ENCODE measurements around the gene DDA1.

The DDA1 gene

DNA sequence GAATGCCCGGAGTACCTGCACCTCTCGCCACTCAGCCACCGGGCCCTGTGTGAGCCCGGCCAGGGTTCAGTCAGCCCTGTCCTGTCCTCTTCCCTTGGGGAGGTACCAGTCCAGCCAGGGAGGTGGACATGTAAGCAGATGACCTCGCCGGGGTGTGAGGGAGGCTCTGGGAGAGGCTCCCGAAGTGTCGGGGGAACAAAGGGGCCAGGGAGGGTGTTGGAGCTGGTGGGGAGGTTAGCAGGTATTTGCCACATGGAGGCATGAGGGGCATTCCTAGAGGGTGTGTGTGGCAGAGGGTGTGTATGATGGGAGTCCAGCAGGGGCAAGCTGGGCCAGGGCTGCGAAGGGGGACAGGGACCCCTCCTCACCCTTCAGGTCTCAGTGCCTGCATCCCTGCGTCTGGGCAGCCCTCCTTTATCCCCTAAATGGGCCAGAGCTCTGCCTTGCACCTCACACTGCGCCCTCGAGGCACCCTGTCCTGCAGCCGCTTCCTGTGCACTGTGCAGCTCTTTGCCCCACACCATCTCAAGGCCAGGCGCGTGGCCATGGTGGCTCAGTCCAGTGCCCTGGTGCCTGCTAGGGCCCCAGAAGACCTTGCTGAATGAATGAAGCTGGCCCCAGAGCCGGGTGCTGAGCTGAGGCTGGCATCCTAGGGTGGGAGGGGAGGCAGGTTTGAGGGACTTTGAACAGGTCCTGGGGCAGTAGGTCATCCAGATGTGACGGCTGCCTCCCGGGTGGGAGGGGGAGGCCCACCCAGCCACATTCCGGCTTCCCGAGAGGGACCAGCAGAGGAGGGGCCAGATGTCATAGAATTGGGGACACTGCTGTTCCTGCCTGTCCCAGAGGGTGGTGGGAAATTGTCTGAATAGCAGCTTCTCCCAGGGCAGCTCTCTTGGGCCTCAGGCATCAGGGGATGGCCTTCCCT, 3.1 kb downstream of the DDA1 start:
- no peak for DNase-seq

GRCh38 chr19:17314007-17314593, 4.7 kb downstream of the DDA1 start:
- DNase-seq = no peak

DNA sequence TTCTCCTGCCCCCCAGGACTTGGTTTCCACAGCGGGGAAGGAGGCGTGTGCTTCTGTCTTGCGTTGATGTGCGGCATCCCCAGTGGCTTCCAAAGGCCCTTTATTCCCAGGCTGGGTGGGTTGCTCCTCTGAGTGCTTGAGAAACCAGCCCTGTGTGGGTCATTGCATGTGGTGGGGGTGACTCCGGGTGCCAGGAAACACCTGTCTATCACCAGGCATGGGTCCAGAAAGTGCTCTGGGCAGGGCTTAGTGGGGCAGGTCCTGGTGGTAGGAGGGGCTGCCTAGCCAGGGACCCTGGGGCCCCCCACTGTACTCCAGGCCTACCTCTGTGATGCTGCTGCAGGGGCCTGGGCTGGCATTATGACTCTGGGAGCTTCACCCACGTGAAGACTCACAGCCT, 9.6 kb downstream of the DDA1 start:
- DNase-seq = no peak

GRCh38 chr19:17319473-17320238, 10.3 kb downstream of the DDA1 start:
- no peak for DNase-seq

GRCh38 chr19:17320435-17320834, 11.1 kb downstream of the DDA1 start:
- no peak for DNase-seq

DNA sequence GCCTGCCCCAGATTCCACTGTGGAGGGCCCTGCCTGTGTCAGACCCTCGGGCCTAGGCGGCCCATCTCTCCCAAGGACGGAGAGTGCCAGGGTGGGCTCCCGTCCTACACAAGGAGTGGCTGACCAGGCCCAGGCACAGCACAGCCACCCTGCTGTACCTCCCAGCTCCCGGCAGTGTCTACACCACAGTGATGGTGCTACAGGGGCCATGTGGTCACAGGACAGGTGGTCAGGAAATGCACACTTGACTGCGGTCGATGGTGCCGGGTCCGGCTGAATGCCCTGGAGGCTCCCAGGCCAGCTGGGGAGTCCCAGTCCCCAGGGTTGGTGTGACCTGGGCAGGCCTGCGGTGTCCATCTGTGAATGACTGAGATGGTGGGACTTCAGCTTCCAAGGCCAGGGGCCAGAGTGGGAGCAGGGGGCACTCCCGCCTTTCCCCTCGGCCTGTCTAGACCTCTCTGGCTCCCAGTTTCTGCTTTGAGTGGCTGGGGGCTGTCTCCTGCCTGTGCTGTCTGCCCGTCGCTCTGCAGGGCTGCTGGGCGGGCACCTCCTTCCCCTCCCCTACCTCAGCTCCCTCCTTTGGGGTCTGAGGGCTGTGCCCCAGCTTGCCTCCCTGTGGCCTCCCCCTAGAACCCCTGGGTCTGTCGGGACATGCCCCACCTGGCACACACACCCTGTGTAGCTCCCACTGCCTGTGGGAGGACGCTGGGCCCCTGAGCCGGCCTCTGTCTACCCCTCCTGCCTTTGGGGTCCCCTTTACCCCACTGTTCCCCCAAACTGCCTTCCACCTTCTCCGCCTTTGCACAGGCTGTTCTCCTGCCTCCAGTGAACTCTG, 12.5 kb downstream of the DDA1 start:
- no peak for DNase-seq

- DNase-seq = no peak
Observed at GRCh38 chr19:17322854-17323253, 13.5 kb downstream of the DDA1 start.

- no peak for DNase-seq
Observed at GRCh38 chr19:17323300-17323963, 14.1 kb downstream of the DDA1 start.

- no peak for DNase-seq
Observed at GRCh38 chr19:17323964-17324332, 14.6 kb downstream of the DDA1 start.

- no peak for DNase-seq
Observed at GRCh38 chr19:17324357-17325114, 15.2 kb downstream of the DDA1 start.

- no peak for DNase-seq
Observed at GRCh38 chr19:17325133-17325532, 15.8 kb downstream of the DDA1 start.

- no peak for DNase-seq
Observed at GRCh38 chr19:17325881-17326594, 16.7 kb downstream of the DDA1 start.

- DNase-seq = no peak
Observed at GRCh38 chr19:17326595-17326966, 17.2 kb downstream of the DDA1 start.

DNA sequence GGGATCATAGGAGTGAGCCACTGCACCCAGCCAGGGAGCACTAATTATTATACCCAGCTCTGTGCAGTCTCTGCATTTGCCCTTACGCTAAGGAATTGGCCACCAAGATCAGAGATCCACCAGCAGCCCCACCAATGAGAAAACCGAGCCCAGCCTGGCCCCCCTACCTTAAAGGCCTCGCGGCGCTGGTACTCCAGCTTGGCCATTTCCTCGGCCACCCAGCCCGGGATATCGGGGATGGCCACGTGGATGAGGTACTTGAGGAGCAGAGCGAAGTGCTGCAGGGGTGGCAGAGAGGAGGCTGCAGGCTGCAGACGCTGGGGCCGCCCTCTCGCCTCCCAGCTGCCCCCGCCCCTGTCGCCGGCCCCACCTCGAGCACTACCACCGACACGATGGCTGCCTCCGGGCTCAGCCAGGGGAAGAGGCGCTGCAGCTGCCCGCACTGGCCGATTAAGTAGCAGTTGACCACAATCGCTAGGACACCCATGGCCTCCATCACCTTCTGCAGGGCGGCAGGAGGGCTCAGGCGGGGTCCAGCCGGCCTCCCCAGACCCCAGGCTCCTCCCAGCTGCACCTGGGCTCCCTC, 17.8 kb downstream of the DDA1 start:
- no peak for DNase-seq

GRCh38 chr19:17327654-17328516, 18.5 kb downstream of the DDA1 start:
- DNase-seq = peak; percentile 66

DNA sequence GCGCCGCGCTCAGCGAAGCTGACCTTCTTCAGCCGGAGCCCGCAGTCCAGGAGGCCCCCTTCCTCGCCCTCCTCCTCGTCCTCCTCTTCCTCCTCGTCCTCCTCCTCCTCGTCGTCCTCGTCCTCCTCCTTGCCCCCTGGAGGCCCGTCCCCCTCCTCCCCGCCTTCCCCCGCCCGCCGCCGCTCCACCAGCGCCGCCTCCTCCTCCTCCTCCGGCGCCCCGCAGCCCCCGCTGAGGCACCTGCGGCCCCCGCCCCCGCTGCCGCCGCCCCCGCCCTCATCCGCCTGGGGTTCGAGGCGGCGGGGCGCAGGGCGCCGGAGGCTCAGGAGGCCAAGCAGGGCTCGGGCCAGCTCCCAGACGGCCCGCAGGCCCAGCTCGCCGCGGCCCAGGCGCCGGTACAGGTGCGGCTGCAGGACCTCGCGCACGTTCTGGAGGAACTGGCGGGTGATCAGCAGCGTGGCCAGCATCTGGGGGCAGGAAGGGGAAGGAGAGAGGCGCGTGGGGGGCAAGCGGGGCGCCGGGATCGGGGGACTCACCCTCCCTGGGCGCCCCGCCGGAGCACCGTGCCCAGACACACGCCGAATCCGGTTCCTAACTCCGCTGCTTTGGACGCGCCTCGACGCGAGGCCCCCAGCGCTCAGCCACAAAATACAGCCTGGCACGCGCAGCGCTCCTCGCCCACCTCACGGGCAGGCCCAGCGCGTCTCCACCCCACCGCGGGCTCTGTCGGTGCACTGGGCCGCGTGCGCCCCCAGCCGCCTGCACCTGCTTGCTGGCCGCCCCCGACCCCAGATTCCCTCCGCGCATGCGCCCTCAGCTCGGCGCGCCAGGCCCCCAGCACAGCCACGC, 19.4 kb downstream of the DDA1 start:
- peak; percentile 51 for DNase-seq

DNA sequence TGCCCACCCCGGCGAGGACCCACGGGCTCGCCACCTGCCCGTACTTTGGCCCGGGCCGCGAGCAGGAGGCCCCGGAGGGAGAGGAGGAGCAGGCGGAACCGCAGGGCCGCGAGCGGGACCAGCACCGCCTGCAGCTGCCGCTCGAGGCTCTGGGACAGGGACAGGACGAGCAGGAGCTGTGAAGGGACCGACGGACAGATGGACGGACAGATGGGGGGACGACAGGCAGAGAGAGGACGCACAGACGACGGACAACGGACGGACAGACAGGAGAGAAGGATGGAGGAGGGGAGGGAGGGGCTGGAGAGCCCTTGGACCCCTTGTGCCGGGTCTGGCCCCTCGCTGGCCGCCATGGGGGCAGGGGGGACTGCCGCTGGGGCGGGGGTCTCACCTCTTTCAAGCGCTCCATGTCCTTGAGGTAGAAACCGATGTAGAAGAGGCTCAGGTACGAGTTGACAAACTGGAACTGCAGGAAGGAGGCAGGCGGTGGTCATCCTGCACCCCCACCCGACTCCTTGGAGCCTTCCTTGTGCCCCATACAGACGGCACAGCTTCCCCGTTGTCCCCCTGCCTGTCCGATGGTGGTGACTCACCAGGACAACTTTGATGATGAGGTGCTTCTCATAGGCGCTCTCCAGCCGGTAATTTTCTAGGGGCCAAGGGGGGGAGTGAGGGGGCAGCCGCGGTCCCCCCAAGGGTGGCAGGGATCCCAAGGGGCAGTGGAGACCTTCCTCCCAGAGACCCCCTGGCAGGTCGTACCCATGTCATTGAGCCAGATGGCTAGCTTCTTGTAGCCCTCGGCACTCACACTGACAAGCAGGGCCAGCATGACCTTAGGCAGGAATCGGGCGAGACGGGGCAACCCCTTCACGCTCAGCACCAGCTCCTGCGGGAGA, 20.3 kb downstream of the DDA1 start:
- no peak for DNase-seq
